GM18507 (cell line): ENCODE data around the gene GPRC5B.

ENCODE experiments used
- DNase-seq: peaks from one replicate; pipeline ENCODE4 v3.0.0; 2011; ENCODE audit warnings: low read depth; ENCODE audit not compliant: insufficient read length; ENCODE audit errors: extremely low spot score
- FAIRE-seq: peaks from 2 replicates; lab custom pipeline; 2011; peaks lifted over from hg19 to GRCh38; lab: Jason Lieb, UNC

GPRC5B gene

GRCh38 chr16:19853742-19854542, 30.7 kb downstream of the GPRC5B start:
- no peak for DNase-seq
- FAIRE-seq: no peak

- DNase-seq (no peak), FAIRE-seq (no peak)
These were observed 31.4 kb downstream of the GPRC5B start for GRCh38 chr16:19853132-19853741.

- no peak for FAIRE-seq
- no peak for DNase-seq
These were observed 33.2 kb downstream of the GPRC5B start for GRCh38 chr16:19851476-19851875.

- no peak for FAIRE-seq
- DNase-seq: no peak
These were observed 34.4 kb downstream of the GPRC5B start for GRCh38 chr16:19850131-19850817.

GRCh38 chr16:19848756-19849155, 35.9 kb downstream of the GPRC5B start:
- FAIRE-seq: no peak
- no peak for DNase-seq

GRCh38 chr16:19846436-19846835, 38.2 kb downstream of the GPRC5B start:
- DNase-seq: no peak
- FAIRE-seq: no peak

GRCh38 chr16:19844945-19845641, 39.6 kb downstream of the GPRC5B start:
- DNase-seq (no peak), FAIRE-seq (no peak)

GRCh38 chr16:19843371-19843770, 41.3 kb downstream of the GPRC5B start:
- FAIRE-seq (no peak), DNase-seq (no peak)

GRCh38 chr16:19842426-19843157, 42.1 kb downstream of the GPRC5B start:
- no peak for DNase-seq
- FAIRE-seq: no peak

GRCh38 chr16:19841184-19841583, 43.5 kb downstream of the GPRC5B start:
- FAIRE-seq (no peak), DNase-seq (no peak)

- FAIRE-seq: no peak
- no peak for DNase-seq
These were observed 44.0 kb downstream of the GPRC5B start for GRCh38 chr16:19840524-19841110.

- no peak for FAIRE-seq
- no peak for DNase-seq
These were observed 46.5 kb downstream of the GPRC5B start for GRCh38 chr16:19837984-19838707.

- DNase-seq (no peak), FAIRE-seq (no peak)
These were observed 47.2 kb downstream of the GPRC5B start for GRCh38 chr16:19837331-19837980.

- FAIRE-seq (no peak), DNase-seq (no peak)
These were observed 48.7 kb downstream of the GPRC5B start for GRCh38 chr16:19835968-19836421.

- no peak for FAIRE-seq
- no peak for DNase-seq
These were observed 49.5 kb downstream of the GPRC5B start for GRCh38 chr16:19835196-19835595.

GRCh38 chr16:19833581-19833980, 51.1 kb downstream of the GPRC5B start:
- no peak for FAIRE-seq
- no peak for DNase-seq

GRCh38 chr16:19833176-19833575, 51.5 kb downstream of the GPRC5B start:
- DNase-seq: no peak
- no peak for FAIRE-seq

- DNase-seq (no peak), FAIRE-seq (no peak)
These were observed 53.0 kb downstream of the GPRC5B start for GRCh38 chr16:19831678-19832077.
